Measurements from ENCODE around the gene RCL1. TPM values are rescaled to one million over a fixed set of nuclear protein-coding genes. Genes with fewer than 3 reads are reported as not detected.

Gene RCL1
- total and polyA plus RNA-seq, 7 experiments from 2014 or later, result 21.5 to 39.4 (median 24.2) TPM

DNA sequence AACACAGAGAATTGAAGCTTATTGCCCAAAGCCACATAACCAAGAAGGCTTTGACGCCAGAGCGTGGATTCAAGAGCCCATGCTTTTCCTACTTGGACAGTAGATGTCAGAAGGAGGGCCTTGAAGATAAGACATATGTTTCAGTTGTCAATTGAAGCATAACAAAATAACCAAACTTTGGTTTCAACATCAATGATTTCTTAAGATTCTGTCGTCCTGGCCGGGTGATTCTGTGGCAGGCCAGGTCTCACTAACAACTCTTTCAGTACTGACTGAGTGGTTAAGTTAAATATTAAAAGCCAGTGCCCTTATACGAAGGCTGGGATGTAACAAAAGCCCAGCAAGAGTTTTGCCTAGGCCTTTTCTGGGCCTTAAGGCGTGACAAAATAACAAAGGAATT, 94.0 kb downstream of the RCL1 start:
- H3K36me3 Mint-ChIP-seq, result peaks cover 0 to 40% (median 16%) of the 10 kb centered on the region in 5 donors
- CTCF ChIA-PET, result no interaction called here
- no peak overlapping the region for H3K27ac Mint-ChIP-seq
- H3K4me1 ChIP-seq (ENCODE audit: control insufficient read depth in 2 of 2, insufficient read depth in 2 of 2, low read length in 2 of 2), result no peaks in the 10 kb centered on the region
- H3K9me3 Mint-ChIP-seq, result peaks cover 0 to 5% (median 0%) of the 10 kb centered on the region in 11 donors
- H3K27me3 Mint-ChIP-seq, result no peaks in the 10 kb centered on the region
- ATAC-seq (no peak), DNase-seq (no peak)
- H3K4me3 Mint-ChIP-seq, result no peak overlapping the region
- H3K4me3 ChIP-seq (ENCODE audit: low read length), result no peak overlapping the region
- H3K36me3 ChIP-seq (ENCODE audit: control insufficient read depth in 2 of 3, insufficient read depth in 3 of 3, low read length in 3 of 3), result no peaks in the 10 kb centered on the region
- peaks cover 0 to 6% (median 0%) of the 10 kb centered on the region in 7 donors for H3K4me1 Mint-ChIP-seq
- no peaks in the 10 kb centered on the region for H3K27me3 ChIP-seq (ENCODE audit: control insufficient read depth in 2 of 2, insufficient read depth in 2 of 2, low read length in 2 of 2)
- intact Hi-C loops (cut with micrococcal nuclease), result no loop called here
- H3K9me3 ChIP-seq (ENCODE audit: control insufficient read depth in 2 of 3, low read length in 3 of 3), result no peaks in the 10 kb centered on the region
- POLR2A ChIA-PET, result no interaction called here
- H3K27ac ChIP-seq (ENCODE audit: low read depth, low read length), result no peak overlapping the region

DNA sequence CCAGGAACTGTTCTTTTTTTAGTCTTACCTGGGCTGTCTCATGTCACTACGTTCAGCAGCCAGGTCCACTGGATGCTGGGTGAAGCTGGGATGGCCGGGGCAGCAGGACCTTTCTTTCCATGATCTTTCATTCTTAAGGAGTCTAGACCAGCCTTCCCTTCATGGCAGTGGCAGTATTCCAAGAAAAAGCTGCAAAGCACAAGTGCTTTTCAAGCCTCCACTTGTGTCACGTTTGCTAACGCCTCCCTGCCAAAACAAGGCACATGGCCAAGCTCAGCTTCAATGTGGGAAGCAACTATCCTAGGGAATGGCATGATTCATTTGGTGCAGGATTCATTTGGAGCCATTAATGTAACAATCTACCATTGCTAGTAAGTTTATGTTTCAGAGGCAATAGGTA, 94.8 kb downstream of the RCL1 start:
- Mint-ChIP-seq H3K36me3 (peaks cover 0 to 35% (median 16%) of the 10 kb centered on the region in 5 donors), H3K9me3 (peaks cover 0 to 5% (median 0%) of the 10 kb centered on the region in 11 donors), H3K27ac (peak overlapping the region in 1 of 9 donors; percentile 33), H3K4me3 (no peak overlapping the region), H3K4me1 (peaks cover 0 to 6% (median 0%) of the 10 kb centered on the region in 7 donors), H3K27me3 (no peaks in the 10 kb centered on the region)
- POLR2A ChIA-PET, result no interaction called here
- Histone ChIP-seq H3K27me3 (ENCODE audit: control insufficient read depth in 2 of 2, insufficient read depth in 2 of 2, low read length in 2 of 2) (no peaks in the 10 kb centered on the region), H3K4me3 (ENCODE audit: low read length) (no peak overlapping the region), H3K27ac (ENCODE audit: low read depth, low read length) (no peak overlapping the region), H3K9me3 (ENCODE audit: control insufficient read depth in 2 of 3, low read length in 3 of 3) (no peaks in the 10 kb centered on the region), H3K36me3 (ENCODE audit: control insufficient read depth in 2 of 3, insufficient read depth in 3 of 3, low read length in 3 of 3) (no peaks in the 10 kb centered on the region), H3K4me1 (ENCODE audit: control insufficient read depth in 2 of 2, insufficient read depth in 2 of 2, low read length in 2 of 2) (no peaks in the 10 kb centered on the region)
- CTCF ChIA-PET, result no interaction called here
- DNase-seq (no peak), ATAC-seq (no peak)
- intact Hi-C loops (cut with micrococcal nuclease), result no loop called here

DNA sequence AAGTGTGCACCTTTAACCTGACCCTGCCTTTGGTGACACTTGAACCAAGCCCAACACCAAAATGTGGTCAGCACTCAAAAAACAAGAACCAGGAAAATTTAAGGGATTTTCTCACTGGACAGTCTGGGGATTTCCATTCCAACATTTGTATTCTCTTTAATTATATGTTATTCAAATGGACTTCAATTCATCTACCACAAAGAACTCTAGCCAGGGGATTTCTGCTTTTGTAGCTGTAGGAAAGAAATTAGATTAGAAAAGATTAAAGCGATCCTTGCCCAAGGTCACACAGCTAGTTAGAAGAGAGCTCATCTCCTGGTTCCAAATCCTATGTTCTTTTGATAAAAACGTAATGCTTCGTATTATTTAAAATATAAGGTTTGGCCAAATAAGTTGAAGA, 97.5 kb downstream of the RCL1 start:
- no peaks in the 10 kb centered on the region for H3K27me3 Mint-ChIP-seq
- Histone ChIP-seq H3K27ac (ENCODE audit: low read depth, low read length) (no peak overlapping the region), H3K27me3 (ENCODE audit: control insufficient read depth in 2 of 2, insufficient read depth in 2 of 2, low read length in 2 of 2) (no peaks in the 10 kb centered on the region), H3K36me3 (ENCODE audit: control insufficient read depth in 2 of 3, insufficient read depth in 3 of 3, low read length in 3 of 3) (no peaks in the 10 kb centered on the region), H3K9me3 (ENCODE audit: control insufficient read depth in 2 of 3, low read length in 3 of 3) (no peaks in the 10 kb centered on the region), H3K4me3 (ENCODE audit: low read length) (no peak overlapping the region), H3K4me1 (ENCODE audit: control insufficient read depth in 2 of 2, insufficient read depth in 2 of 2, low read length in 2 of 2) (no peaks in the 10 kb centered on the region)
- H3K27ac Mint-ChIP-seq, result no peak overlapping the region
- CTCF ChIA-PET, result no interaction called here
- peaks cover 0 to 5% (median 0%) of the 10 kb centered on the region in 11 donors for H3K9me3 Mint-ChIP-seq
- intact Hi-C loops (cut with micrococcal nuclease), result no loop called here
- H3K4me3 Mint-ChIP-seq, result no peak overlapping the region
- peaks cover 0 to 9% (median 0%) of the 10 kb centered on the region in 7 donors for H3K4me1 Mint-ChIP-seq
- POLR2A ChIA-PET, result interaction anchor here (0.6 kb wide), 1 partner anchor 623 kb away, joined by 5 read pairs; no protein-coding TSS in a partner anchor
- ATAC-seq, result no peak
- no peak for DNase-seq
- peaks cover 0 to 22% (median 12%) of the 10 kb centered on the region in 5 donors for H3K36me3 Mint-ChIP-seq

DNA sequence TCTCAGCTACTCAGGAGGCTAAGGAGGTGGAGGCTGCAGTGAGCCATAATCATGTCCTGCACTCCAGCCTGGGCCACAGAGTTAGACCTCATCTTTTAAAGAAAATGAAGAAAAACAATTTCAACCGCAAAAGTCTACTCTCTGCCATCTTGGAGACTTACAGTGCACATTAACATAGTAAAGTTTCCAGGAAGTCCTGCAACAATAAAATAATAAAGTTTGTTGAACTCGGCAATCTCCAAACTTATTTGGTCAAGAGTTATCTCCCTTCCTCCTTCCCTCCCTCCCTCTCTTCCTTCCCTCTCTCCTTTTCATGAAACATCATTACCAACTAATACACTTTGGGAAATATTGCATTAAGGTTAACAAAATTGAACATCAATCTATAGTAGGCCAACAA, 98.2 kb downstream of the RCL1 start:
- H3K27ac Mint-ChIP-seq, result no peak overlapping the region
- H3K27ac ChIP-seq (ENCODE audit: low read depth, low read length), result no peak overlapping the region
- no peaks in the 10 kb centered on the region for H3K4me1 ChIP-seq (ENCODE audit: control insufficient read depth in 2 of 2, insufficient read depth in 2 of 2, low read length in 2 of 2)
- H3K4me3 Mint-ChIP-seq, result no peak overlapping the region
- no peak overlapping the region for H3K4me3 ChIP-seq (ENCODE audit: low read length)
- intact Hi-C loops (cut with micrococcal nuclease), result no loop called here
- peaks cover 0 to 5% (median 0%) of the 10 kb centered on the region in 11 donors for H3K9me3 Mint-ChIP-seq
- no peaks in the 10 kb centered on the region for H3K9me3 ChIP-seq (ENCODE audit: control insufficient read depth in 2 of 3, low read length in 3 of 3)
- ATAC-seq (no peak), DNase-seq (no peak)
- H3K36me3 Mint-ChIP-seq, result peaks cover 0 to 20% (median 16%) of the 10 kb centered on the region in 5 donors
- H3K27me3 ChIP-seq (ENCODE audit: control insufficient read depth in 2 of 2, insufficient read depth in 2 of 2, low read length in 2 of 2), result no peaks in the 10 kb centered on the region
- H3K4me1 Mint-ChIP-seq, result peaks cover 0 to 12% (median 0%) of the 10 kb centered on the region in 7 donors
- CTCF ChIA-PET, result no interaction called here
- no peaks in the 10 kb centered on the region for H3K36me3 ChIP-seq (ENCODE audit: control insufficient read depth in 2 of 3, insufficient read depth in 3 of 3, low read length in 3 of 3)
- POLR2A ChIA-PET, result no interaction called here
- H3K27me3 Mint-ChIP-seq, result no peaks in the 10 kb centered on the region

DNA sequence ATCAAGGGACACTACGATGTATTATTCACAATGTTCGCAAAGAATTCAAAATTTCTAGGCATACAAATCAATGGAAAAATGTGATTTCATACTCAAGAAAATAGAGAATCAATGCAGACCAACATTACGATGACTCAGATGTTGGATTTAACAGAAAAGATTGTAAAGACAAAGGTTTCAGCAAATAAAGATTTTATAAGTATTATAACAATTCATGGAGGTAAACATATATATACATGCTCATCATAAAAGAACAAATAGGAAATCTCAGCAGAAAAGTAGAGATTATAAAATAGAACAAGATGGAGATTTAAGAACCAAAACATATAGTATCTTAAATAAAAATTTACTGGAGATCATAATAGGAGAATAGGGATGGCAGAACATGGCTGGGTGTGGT, 98.9 kb downstream of the RCL1 start:
- Mint-ChIP-seq H3K9me3 (peaks cover 0 to 5% (median 0%) of the 10 kb centered on the region in 11 donors), H3K36me3 (peaks cover 0 to 20% (median 17%) of the 10 kb centered on the region in 5 donors), H3K27ac (no peak overlapping the region), H3K27me3 (no peaks in the 10 kb centered on the region), H3K4me3 (no peak overlapping the region), H3K4me1 (peaks cover 0 to 12% (median 0%) of the 10 kb centered on the region in 7 donors)
- no peak for ATAC-seq
- H3K4me3 ChIP-seq (ENCODE audit: low read length), result no peak overlapping the region
- no peak for DNase-seq
- POLR2A ChIA-PET, result no interaction called here
- H3K27me3 ChIP-seq (ENCODE audit: control insufficient read depth in 2 of 2, insufficient read depth in 2 of 2, low read length in 2 of 2), result no peaks in the 10 kb centered on the region
- H3K36me3 ChIP-seq (ENCODE audit: control insufficient read depth in 2 of 3, insufficient read depth in 3 of 3, low read length in 3 of 3), result no peaks in the 10 kb centered on the region
- intact Hi-C loops (cut with micrococcal nuclease), result no loop called here
- no peaks in the 10 kb centered on the region for H3K4me1 ChIP-seq (ENCODE audit: control insufficient read depth in 2 of 2, insufficient read depth in 2 of 2, low read length in 2 of 2)
- H3K9me3 ChIP-seq (ENCODE audit: control insufficient read depth in 2 of 3, low read length in 3 of 3), result no peaks in the 10 kb centered on the region
- no peak overlapping the region for H3K27ac ChIP-seq (ENCODE audit: low read depth, low read length)
- CTCF ChIA-PET, result no interaction called here

DNA sequence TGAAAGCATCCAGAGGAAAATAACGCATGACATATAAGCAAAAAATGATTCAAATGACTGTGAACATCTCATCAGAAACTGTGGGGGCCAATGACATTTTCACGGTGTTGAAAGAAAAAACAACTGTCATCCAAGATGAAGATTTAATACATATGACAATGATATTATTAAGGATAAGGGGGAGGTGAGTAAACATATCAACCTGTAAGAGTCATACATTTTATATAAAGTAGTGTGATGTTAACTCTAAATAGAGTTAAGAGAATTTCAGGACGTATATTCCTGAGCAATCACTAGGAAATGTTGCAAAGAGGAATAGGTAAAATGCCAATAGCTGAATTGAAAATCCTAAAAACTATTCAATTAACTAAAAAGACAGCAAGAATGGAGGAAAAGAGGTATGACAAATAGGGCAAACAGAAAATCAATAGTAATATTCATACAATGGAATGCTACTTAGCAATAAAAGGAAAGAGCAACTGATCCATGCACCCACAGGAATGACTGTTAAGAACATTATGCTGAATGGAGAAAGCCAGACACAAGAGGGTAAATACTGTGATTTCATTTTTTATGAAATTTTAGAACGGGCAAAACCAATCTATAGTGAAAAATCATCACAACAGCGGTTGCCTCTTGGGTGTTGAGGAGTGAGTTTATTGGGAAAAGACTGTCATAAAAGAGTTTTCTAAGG, 99.9 kb downstream of the RCL1 start:
- Mint-ChIP-seq H3K27me3 (no peaks in the 10 kb centered on the region), H3K4me1 (peaks cover 0 to 12% (median 0%) of the 10 kb centered on the region in 7 donors), H3K4me3 (no peak overlapping the region), H3K9me3 (peaks cover 0 to 12% (median 4%) of the 10 kb centered on the region in 11 donors), H3K27ac (no peak overlapping the region), H3K36me3 (peaks cover 0 to 24% (median 16%) of the 10 kb centered on the region in 5 donors)
- intact Hi-C loops (cut with micrococcal nuclease), result no loop called here
- Histone ChIP-seq H3K4me1 (ENCODE audit: control insufficient read depth in 2 of 2, insufficient read depth in 2 of 2, low read length in 2 of 2) (no peaks in the 10 kb centered on the region), H3K36me3 (ENCODE audit: control insufficient read depth in 2 of 3, insufficient read depth in 3 of 3, low read length in 3 of 3) (no peaks in the 10 kb centered on the region), H3K27me3 (ENCODE audit: control insufficient read depth in 2 of 2, insufficient read depth in 2 of 2, low read length in 2 of 2) (no peaks in the 10 kb centered on the region), H3K27ac (ENCODE audit: low read depth, low read length) (no peak overlapping the region), H3K4me3 (ENCODE audit: low read length) (no peak overlapping the region), H3K9me3 (ENCODE audit: control insufficient read depth in 2 of 3, low read length in 3 of 3) (no peaks in the 10 kb centered on the region)
- ChIA-PET CTCF (no interaction called here), POLR2A (no interaction called here)
- ATAC-seq (no peak), DNase-seq (no peak)

DNA sequence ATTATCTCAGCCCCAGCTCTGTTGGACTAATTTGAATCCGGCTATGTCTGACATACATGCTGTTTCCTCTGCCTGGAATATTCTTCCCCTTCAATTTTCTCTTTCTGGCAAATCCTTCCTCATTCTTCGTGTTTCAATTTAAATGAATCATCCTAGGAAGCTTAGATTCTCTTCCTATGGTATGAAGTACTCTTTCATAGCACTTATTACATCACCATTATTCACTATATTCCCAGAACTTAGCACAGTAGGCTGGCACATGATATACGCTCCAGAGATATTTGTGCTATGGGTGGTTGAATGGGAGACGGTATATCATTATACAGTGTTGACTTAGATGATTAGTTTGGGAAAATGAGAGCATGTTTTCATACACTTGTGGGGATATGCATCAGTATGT, 101.3 kb downstream of the RCL1 start:
- ChIA-PET CTCF (interaction anchor here (0.6 kb wide), 1 partner anchor 76 kb away, joined by 3 read pairs; no protein-coding TSS in a partner anchor), POLR2A (no interaction called here)

More for the DNA sequence above, 101.3 kb downstream of the RCL1 start:
- Mint-ChIP-seq H3K9me3 (peaks cover 0 to 24% (median 9%) of the 10 kb centered on the region in 11 donors), H3K4me3 (no peak overlapping the region), H3K27me3 (no peaks in the 10 kb centered on the region), H3K36me3 (peaks cover 4 to 33% (median 18%) of the 10 kb centered on the region in 5 donors), H3K27ac (no peak overlapping the region), H3K4me1 (peaks cover 0 to 12% (median 0%) of the 10 kb centered on the region in 7 donors)
- Histone ChIP-seq H3K36me3 (ENCODE audit: control insufficient read depth in 2 of 3, insufficient read depth in 3 of 3, low read length in 3 of 3) (no peaks in the 10 kb centered on the region), H3K27ac (ENCODE audit: low read depth, low read length) (no peak overlapping the region), H3K4me1 (ENCODE audit: control insufficient read depth in 2 of 2, insufficient read depth in 2 of 2, low read length in 2 of 2) (no peaks in the 10 kb centered on the region), H3K4me3 (ENCODE audit: low read length) (no peak overlapping the region), H3K9me3 (ENCODE audit: control insufficient read depth in 2 of 3, low read length in 3 of 3) (no peaks in the 10 kb centered on the region), H3K27me3 (ENCODE audit: control insufficient read depth in 2 of 2, insufficient read depth in 2 of 2, low read length in 2 of 2) (no peaks in the 10 kb centered on the region)
- intact Hi-C loops (cut with micrococcal nuclease), result no loop called here
- DNase-seq, result no peak
- no peak for ATAC-seq
